SU-DHL-6 (cell line): ENCODE measurements around the gene DCHS2.

Source experiments
- CTCF ChIP-seq: fragments of 200-600 bp; sonication (generic); IDR thresholded peaks from one replicate; pipeline ENCODE4 v1.5.1; 2017; ENCODE audit warnings: antibody characterized with exemption, mild to moderate bottlenecking, low read length, moderate library complexity; ENCODE audit not compliant: insufficient read depth, poor library complexity, severe bottlenecking
- EZH2phosphoT487 ChIP-seq: fragments of 200-600 bp; sonication (generic), shearing (Covaris generic); conservative IDR thresholded peaks from 2 replicates; pipeline ENCODE4 v1.6.1; 2018; ENCODE audit warnings: mild to moderate bottlenecking, antibody characterized with exemption, low read length, moderate library complexity, mixed read lengths

- TF ChIP-seq CTCF, result no peak
- no peak for TF ChIP-seq EZH2phosphoT487
These were observed 261.5 kb downstream of the DCHS2 start for GRCh38 chr4:154230091-154230490.
